Stimulated activated CD4-positive, alpha-beta T cell treated with anti-CD3 and anti-CD28 coated beads, TNF-alpha, amount 100 ng/mL, for 4 hours (primary cell): ENCODE measurements around the gene PCNX4.

Experiments used
- DNase-seq, 3 experiments: peaks; one replicate each; pipeline ENCODE4 v3.0.0-alpha.2; 2020; ENCODE audit warnings: low read depth in 3 of 3

PCNX4 gene

GRCh38 chr14:60206249-60206670 is 114.5 kb downstream of the PCNX4 start:
- DNase-seq = no peak

GRCh38 chr14:60206837-60207533 is 115.3 kb downstream of the PCNX4 start:
- no peak for DNase-seq

- no peak for DNase-seq
These were observed 119.0 kb downstream of the PCNX4 start for GRCh38 chr14:60210703-60211102.

- no peak for DNase-seq
These were observed 119.4 kb downstream of the PCNX4 start for GRCh38 chr14:60211153-60211552.

DNA sequence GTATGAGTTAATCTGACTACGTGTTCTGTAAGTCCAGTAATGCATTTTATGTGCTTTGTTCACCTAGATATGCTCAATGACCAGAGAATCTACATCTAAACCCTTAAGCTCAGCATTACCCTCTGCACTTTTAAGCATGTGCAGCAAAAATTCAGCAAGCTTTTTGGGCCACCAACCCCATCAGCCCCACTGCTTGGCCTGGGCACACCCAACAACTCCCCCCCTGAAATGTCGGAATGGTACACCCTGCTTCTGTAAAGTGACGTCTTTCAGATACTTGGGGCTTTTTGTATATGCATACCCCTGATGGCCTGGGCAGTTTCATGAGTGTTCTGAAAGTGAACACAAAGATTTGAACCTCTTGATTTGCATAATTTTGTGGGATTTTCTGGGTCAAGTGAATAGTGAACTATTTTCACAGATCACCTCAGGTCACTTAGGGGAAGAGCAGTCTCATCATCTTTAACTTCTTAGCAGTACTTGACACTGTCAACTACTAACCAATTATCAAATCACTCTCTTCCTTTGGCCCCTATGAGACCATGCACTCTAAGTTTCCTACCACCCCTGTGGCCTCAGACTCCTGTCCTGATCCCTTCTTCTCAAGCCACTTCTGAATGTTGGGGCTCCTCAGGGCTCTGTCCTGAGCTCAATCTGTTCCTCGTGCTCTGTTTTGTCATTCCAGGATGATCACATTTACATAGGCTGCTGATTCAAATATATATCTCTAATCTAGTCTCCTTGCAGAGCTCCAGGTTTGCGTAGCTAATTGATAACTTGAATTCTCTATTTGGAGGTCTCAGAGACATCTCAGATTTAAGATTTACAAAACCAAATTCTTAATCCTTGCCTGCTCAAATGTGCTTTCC is 121.0 kb downstream of the PCNX4 start:
- DNase-seq = no peak

- no peak for DNase-seq
These were observed 122.3 kb downstream of the PCNX4 start for GRCh38 chr14:60214003-60214402.

GRCh38 chr14:60214415-60215126 is 122.8 kb downstream of the PCNX4 start:
- no peak for DNase-seq

DNA sequence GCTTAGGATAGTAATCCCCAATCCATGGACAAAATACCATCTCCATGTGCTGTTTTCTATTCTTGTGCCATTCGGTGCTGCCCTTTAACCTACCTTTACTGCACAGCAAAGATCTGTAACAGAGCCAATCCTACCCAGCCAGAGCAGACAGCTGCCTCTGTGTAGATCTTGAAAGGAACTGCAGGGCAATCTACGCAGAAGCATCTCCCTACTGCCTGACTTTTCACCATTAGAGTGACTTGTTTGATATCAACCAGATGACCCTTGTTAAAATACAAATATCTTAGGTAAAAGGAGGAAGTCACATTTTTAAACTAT is 123.4 kb downstream of the PCNX4 start:
- DNase-seq = no peak

DNA sequence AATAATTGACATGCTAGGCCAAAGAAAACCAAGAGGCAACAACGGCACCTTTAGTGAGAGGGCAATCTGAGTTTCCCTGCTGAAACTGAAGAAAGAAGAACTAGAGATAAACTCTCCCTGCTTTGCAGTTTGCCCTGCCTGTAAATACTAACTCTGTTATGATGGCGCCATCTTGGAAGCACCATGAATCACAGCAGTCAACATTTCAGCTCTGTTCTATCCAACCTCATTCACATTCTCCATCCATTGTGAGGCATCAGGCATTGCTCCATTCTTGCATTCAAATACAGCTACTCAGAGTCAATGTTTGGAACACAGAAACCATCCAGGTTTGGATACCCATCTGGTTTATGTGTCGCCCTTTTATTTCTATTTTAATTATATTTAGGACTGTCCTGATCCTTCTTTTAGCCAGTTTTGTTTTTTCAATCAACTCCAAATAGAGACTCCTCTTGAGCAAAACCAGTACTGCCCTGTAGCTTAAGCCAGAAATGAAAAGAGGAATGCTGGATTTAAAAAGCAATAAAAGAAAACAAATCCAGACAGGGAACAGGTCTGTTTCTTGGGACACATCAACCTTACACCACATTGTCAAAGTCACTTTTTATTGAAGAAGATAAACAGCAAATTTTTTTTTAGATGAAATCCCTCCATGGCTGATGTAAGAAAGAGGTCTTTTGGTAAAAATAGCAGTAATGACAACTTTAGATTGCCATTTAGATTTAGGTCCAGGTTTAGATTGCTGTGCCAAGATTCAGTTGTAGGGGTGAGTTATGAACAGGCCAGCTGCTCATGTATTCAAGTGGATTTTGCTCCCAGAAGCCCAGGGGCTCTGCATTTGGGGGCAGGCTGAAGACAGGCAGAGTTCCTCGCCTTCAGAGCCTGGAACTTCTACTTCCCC is 124.0 kb downstream of the PCNX4 start:
- DNase-seq = no peak

GRCh38 chr14:60217713-60218112 is 126.0 kb downstream of the PCNX4 start:
- DNase-seq = no peak
